GM19193 (cell line): Measurements from ENCODE around the gene B4GALT6.

Source experiments
- POLR2A ChIP-seq: IDR thresholded peaks from 4 replicates; pipeline ENCODE4 v1.6.1; 2011; ENCODE audit not compliant: insufficient read depth, insufficient read length; ENCODE audit errors: extremely low read depth

Gene B4GALT6

DNA sequence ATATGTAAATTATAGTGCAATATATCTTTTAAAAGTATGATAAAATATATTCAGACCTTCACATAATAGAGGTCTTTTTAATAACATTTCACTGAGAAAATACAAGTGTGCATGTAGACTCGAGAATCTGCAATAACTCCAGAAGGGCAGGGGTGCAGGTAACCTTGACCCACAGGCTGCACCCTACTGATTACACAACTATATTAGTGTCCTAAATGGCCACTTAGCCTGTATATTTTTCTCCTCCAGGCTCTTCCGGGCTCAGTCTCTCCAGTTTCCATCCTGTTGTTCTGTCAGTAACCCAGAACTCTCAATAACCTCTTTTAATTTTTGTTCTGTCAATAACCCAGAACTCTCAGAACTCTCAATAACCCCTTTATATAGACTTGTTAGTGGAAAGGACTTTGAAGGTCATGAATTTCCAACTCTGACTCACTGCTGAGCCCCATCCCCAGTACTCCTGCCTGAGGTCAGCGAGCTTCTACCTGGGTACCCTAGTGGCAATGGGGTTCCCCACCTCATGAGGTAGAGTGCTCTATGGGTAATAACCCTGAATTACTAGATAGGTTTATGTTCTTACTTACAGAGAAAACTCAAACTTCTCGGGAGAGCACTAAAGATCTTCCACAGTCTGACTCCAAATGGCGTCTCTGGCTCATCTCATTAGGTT is 101.1 kb downstream of the B4GALT6 start:
- no peak for TF ChIP-seq POLR2A

DNA sequence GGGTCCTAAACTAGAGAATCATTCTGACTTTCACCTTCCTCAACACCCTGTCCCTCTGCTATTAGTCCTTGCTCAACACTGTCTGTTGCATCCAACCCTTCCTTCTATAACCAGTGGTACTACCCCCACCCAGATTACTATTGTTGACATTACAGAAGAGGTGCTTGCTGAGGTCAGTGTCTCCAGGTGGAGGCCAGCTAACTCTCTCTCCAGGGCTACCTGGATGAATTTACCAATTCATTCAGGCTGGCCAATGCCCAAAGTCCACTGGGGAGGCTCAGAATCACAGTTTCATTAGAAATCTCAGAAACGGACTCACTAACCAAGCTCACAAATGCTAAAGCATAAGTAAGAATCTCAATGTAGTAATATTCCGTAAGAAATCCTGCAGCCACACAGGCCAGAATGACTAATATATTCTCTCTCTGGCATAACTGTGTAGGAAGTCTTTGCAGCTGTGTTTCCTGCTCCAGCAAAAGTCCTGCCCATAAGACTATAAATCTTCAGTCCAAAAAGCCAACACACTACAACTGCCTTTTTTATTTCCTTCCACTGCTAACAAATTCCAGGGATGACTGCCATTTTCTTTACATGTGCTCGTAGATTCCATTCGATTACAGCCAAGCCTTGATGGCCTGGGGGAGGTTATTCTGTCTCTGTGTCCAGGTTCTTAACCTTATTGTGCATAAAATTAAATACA is 102.7 kb downstream of the B4GALT6 start:
- TF ChIP-seq POLR2A, result no peak

DNA sequence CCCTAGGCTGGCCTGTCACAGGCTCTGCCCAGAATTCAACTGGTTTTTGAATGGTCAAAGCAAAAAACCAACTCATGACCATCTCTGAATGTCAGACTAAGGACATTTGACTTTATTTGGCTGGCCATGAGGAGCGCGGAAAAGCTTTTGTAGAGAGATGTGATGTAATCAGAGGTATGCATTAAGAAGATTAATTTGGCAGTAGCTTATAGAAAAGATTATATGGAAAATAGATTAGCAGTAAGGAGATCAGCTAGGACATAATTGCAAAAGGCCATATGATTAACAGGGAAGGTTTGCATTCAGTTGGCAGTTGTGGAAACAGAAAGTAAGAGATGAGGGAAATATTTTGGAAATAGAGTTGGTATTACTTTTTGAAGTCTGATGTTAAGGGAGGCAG is 105.0 kb downstream of the B4GALT6 start:
- no peak for TF ChIP-seq POLR2A

DNA sequence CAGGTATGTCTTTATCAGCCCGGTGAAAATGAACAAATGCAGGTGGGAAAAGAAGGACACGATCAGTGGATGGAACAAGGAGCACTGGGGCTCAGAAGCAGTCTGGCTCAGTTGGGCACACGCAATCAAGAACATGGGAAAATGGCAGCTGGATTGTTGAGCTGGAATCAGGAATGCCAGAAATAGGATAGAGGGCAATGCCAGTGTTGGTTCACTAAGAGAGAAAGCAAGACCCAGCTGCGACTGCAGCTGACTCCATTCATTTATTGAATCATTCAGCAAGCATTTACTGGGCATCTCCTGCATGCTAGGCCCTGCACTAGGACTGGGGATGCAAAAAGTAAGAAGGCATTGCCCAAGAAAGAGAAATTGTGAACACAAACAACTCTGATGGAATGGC is 106.3 kb downstream of the B4GALT6 start:
- TF ChIP-seq POLR2A, result no peak

- no peak for TF ChIP-seq POLR2A
These were observed 107.2 kb downstream of the B4GALT6 start for GRCh38 chr18:31577195-31577594.

DNA sequence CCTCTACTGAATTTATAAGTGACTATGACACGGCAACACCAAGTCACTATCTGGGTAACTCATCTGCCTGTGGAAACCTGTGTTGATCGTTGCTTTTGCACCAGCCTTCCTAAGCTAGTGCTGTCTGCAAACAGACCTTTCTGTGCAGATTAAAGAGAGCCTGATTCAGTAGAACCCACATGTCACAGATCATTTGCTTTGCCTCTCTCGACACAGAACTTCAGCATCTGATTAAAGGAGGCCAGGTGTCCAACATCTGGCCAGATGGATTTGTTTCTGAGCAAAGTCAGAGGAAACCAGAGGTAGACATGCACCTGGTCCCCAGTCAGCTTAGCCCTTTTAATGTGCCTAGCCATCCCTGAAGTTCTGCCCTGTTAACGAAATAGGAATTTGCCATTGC is 107.7 kb downstream of the B4GALT6 start:
- no peak for TF ChIP-seq POLR2A

DNA sequence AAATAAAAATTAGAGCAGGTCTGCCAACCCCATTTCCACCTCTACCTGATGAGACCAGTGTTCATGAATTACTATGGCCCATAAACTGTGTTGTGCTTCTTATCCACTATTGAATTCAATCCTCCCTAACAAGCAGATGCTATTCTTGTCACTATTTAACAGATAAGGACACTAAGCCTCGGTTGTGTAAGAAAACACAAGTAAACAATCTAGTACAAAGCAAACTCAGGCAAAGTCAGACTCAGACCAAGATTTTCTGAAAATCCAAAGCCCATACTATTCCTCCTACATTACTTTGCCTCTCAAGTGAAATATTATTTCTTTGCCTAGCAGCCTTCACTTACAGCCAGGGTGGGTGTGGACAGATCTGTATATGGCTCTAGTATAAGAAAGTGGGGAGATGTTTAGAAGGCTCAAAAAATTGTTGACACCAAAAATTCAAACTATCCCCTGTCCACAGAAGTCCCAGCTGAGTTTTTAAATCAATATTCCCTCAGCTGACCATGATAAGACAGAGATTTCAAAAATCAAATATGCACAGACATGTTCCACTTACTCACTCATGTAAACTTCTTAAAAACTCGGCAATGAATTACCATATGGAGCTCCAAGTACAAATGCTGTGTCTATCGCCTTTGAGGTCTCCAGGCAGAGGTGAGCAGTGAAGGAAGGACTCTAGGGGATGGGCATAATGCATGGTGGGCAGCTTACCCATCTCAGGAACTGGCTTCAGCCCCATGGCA is 108.7 kb downstream of the B4GALT6 start:
- no peak for TF ChIP-seq POLR2A

GRCh38 chr18:31574359-31574758 is 110.0 kb downstream of the B4GALT6 start:
- TF ChIP-seq POLR2A, result no peak
